HPDE6-E6E7 (cell line): Measurements from ENCODE around the gene RETNLB.

Experiments
- DNase-seq: peaks from one replicate; pipeline ENCODE4 v3.0.0; 2011; ENCODE audit warnings: missing footprints; ENCODE audit errors: extremely low spot score

The RETNLB gene

GRCh38 chr3:108757404-108757982 lies at the start of gene RETNLB:
Gene RETNLB, minus strand, starts transcription at chr3:108757410. Its CDS starts 225 bp downstream, at chr3:108757185.
- no peak for DNase-seq

- DNase-seq = no peak
These were observed 49.1 kb upstream of the RETNLB start for GRCh38 chr3:108806316-108806715.

- DNase-seq = no peak
These were observed 47.8 kb upstream of the RETNLB start for GRCh38 chr3:108804966-108805365.

GRCh38 chr3:108804437-108804836 lies 47.2 kb upstream of the RETNLB start:
- DNase-seq = no peak

- DNase-seq = no peak
These were observed 34.3 kb upstream of the RETNLB start for GRCh38 chr3:108791473-108791872.

GRCh38 chr3:108780235-108780634 lies 23.0 kb upstream of the RETNLB start:
- DNase-seq = no peak

- DNase-seq = no peak
These were observed 22.3 kb upstream of the RETNLB start for GRCh38 chr3:108779496-108779895.

- DNase-seq = no peak
These were observed 18.4 kb upstream of the RETNLB start for GRCh38 chr3:108775649-108776048.

GRCh38 chr3:108767253-108767652 lies 10.0 kb upstream of the RETNLB start:
- no peak for DNase-seq

GRCh38 chr3:108755686-108756085 lies 1.5 kb downstream of the RETNLB start:
- no peak for DNase-seq

GRCh38 chr3:108744762-108745161 lies 12.4 kb downstream of the RETNLB start:
- no peak for DNase-seq

GRCh38 chr3:108742929-108743328 lies 14.3 kb downstream of the RETNLB start:
- DNase-seq = no peak

GRCh38 chr3:108736821-108737220 lies 20.4 kb downstream of the RETNLB start:
- peak; percentile 5 for DNase-seq

- no peak for DNase-seq
These were observed 28.3 kb downstream of the RETNLB start for GRCh38 chr3:108728934-108729333.

GRCh38 chr3:108728105-108728504 lies 29.1 kb downstream of the RETNLB start:
- no peak for DNase-seq

GRCh38 chr3:108724101-108724500 lies 33.1 kb downstream of the RETNLB start:
- no peak for DNase-seq

GRCh38 chr3:108722724-108723123 lies 34.5 kb downstream of the RETNLB start:
- DNase-seq = no peak

GRCh38 chr3:108719178-108719806 lies 37.9 kb downstream of the RETNLB start:
- no peak for DNase-seq

GRCh38 chr3:108718454-108718853 lies 38.8 kb downstream of the RETNLB start:
- no peak for DNase-seq

GRCh38 chr3:108713816-108714215 lies 43.4 kb downstream of the RETNLB start:
- DNase-seq = no peak

- no peak for DNase-seq
These were observed 44.1 kb downstream of the RETNLB start for GRCh38 chr3:108713009-108713516.
